Activated CD4-positive, CD25-positive, alpha-beta regulatory T cell (primary cell): Measurements from ENCODE around the gene LONRF3.

Source experiments
- DNase-seq, 4 experiments: peaks; one replicate each; lab custom pipeline; 2025; lab: John Stamatoyannopoulos, UW

LONRF3 gene

GRCh38 chrX:119036107-119037029, 62.0 kb downstream of the LONRF3 start:
- DNase-seq = no peak

DNA sequence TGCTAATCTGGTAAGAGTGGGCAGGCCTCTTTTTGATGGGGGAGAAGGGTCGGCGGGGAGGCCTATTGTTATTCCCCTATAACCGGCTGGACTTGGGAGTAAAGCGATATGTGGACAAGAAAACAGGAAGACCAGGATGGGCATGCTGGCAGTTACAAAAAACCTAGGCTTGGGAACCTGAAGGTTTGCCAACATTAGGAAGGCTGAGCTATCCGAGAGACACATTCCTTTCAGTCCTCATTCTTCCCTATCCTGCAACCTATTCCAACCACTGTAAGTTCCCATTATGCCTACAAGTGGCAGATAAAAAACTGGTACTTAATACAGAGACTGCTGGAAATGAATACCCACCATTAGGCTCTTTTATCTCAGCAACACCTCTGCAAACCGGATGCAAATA, 66.0 kb downstream of the LONRF3 start:
- no peak for DNase-seq

- no peak for DNase-seq
Measured at GRCh38 chrX:119041175-119041574, 66.8 kb downstream of the LONRF3 start.

- DNase-seq = no peak
Measured at GRCh38 chrX:119042040-119042439, 67.6 kb downstream of the LONRF3 start.

GRCh38 chrX:119042996-119043395, 68.6 kb downstream of the LONRF3 start:
- DNase-seq = no peak

DNA sequence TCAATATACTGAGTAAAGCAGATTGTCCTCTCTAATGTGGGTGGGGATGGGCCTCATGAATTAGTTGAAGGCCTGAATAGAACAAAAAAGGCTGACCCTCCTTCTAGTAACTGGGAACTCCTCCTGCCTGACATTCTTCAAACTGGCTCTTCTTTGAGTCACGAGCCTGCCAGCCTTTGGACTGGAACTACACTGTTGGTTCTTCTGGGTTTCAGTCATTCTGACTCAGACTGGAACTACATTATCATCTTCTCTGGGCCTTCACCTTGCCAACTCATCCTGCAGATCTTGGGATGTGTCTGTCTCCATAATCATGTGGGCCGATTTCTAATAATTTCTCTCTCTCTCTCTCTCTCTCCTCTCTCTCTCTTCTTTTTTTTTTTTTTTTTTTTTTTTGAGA, 71.5 kb downstream of the LONRF3 start:
- DNase-seq = no peak

- no peak for DNase-seq
Measured at GRCh38 chrX:119055687-119056086, 81.3 kb downstream of the LONRF3 start.

DNA sequence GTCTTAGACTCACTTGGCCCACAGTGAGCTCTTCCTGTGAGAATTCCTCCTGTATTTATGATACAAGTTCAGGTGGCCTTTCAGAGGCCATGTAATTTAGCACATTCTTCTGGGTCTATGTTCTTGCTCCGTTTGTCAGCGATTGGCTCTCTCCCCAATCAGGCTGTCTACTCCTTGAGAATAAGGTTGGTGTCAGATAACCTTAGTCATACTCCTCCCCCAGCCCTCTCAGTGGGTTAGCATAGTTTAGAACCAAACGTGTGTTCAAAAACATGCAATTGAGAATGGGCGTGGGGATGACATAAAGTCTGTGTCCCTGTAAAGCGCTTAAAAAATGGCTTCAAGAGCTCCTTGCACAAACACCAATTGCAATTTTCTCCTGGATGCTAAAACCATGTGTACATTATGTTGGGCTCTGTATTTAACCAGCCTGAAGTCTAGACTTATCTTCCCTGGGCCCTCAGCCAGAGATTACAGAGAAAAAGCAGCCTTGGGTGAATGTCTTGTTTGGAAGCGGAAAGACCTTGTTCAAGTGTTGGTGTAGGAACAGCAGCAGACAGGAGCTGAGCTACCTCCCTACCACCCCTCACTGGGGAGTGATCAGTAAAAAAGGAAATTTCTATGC, 88.4 kb downstream of the LONRF3 start:
- no peak for DNase-seq

DNA sequence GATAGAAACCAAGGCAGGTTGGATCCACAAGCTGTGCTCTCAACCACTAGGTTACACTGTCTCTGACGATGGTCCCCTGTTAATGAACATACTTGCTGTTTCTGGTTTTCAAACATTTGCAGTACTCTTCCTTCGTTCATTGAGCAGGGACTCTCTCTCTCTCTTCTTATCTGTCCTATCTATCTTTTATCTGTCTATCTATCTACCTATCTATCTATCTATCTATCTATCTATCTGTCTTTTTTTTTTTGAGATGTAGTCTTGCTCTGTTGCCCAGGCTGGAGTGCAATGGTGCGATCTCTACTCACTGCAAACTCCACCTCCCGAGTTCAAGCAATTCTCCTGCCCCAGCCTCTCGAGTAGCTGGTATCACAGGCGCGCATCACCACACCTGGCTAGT, 89.0 kb downstream of the LONRF3 start:
- no peak for DNase-seq

DNA sequence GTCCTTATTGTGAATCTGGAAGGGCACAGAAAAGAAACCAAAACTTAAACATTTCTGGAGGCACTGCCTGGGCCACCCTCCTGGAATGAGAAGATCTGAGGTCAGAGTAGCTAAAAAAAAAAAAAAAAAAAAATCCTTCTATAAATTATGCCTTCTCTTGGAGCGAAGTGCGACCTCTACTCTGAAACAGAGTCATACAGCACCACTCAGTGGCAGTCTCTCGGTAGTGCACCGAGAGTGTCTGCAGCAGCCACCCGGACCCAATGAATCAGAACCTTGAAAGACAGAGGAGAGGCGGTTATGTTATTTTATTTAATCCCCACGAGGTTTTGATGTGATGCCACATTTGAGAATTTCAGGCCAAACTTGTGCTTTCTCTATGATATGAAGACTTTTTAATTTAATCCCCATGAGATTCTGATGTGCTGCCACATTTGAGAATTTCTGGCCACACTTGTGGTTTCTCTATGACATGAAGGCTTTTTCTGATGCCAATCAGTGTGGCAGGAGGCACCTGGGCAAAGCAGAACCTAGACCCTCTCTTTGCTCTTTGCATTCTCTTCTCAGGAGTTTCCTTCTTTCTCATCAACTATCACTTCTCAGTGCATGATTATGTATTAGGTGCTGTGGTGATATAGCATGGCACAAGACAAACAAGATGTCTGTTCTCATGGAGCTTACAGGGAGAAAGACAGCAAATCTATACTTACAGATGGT, 92.8 kb downstream of the LONRF3 start:
- DNase-seq = peak in 2 of 4 experiments; percentile 1
